MM.1S (cell line): ENCODE data around the gene ENTPD6.

ENCODE experiments used
- CTCF ChIP-seq: fragments of 300-600 bp; sonication (generic); IDR thresholded peaks from 2 replicates; pipeline ENCODE4 v1.5.1; 2016; ENCODE audit warnings: antibody characterized with exemption, low read length, mixed read lengths
- EZH2 ChIP-seq: fragments of 300-600 bp; sonication (generic); optimal IDR thresholded peaks from 2 replicates; pipeline ENCODE3; 2017; ENCODE audit warnings: low read depth, mild to moderate bottlenecking, antibody characterized with exemption, low read length, mixed read lengths
- EZH2phosphoT487 ChIP-seq: fragments of 300-600 bp; sonication (generic); IDR thresholded peaks from 2 replicates; pipeline ENCODE4 v1.6.1; 2018; ENCODE audit warnings: antibody characterized with exemption, low read length

DNA sequence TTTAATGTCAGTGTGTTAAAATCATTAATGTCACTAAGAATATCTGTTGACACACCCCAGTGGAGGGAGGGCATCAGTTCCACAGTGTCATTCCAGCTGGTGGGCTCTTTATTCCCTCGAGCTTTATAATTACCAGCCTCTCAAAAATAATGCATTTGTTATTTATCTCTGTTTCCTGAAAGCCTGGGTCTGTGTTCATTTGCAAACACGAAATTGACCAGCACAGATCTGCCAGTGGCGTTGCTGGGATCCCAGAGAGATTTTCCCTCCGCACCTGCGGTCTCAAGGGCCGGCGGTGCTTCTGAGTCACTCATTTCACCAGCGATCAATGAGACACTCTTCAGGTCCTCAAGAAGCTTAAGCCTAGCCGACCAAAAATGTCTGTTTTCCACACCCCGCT is 46.7 kb downstream of the ENTPD6 start:
- TF ChIP-seq CTCF (no peak), EZH2 (no peak), EZH2phosphoT487 (no peak)
